Effector CD8-positive, alpha-beta T cell (primary cell): ENCODE data around the gene SIGLECL1.

Experiments used
- DNase-seq: peaks from one replicate; lab custom pipeline; 2025; lab: John Stamatoyannopoulos, UW

SIGLECL1 gene

DNA sequence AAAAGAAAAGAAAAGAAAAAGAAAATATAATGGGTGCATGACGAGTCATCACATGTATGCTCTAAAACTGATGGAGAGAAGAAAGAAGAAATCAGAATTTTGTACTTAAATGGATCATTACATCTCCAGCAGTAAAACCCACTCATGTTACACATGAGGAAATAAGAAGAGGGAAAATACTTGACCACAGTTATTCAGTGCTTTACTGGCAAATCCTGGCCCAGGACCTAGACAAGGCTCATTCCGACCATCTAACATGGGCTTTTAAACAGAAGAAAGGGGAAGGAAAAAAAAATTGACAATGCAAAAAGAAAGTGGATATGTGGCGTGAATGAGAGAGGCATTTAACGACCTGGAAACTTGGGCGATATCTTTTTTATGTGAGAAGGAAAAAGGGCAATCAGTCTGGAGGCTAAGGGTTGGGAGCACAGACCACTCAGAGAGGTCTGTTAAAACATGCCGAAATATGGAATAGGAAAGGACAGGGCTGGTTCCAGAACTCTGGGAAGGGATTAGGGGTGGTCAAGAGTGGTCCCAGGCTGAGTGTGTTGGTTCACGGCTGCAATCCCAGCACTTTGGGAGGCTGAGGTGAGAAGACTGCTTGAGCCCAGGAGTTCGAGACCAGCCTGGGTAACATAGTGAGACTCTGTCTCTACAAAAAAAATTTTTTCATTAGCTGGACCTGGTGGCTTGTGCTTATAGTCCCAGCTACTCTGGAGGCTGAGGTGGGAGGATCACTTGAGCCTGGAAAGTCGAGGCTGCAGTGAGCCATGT lies 1.6 kb downstream of the SIGLECL1 start:
- DNase-seq: no peak

DNA sequence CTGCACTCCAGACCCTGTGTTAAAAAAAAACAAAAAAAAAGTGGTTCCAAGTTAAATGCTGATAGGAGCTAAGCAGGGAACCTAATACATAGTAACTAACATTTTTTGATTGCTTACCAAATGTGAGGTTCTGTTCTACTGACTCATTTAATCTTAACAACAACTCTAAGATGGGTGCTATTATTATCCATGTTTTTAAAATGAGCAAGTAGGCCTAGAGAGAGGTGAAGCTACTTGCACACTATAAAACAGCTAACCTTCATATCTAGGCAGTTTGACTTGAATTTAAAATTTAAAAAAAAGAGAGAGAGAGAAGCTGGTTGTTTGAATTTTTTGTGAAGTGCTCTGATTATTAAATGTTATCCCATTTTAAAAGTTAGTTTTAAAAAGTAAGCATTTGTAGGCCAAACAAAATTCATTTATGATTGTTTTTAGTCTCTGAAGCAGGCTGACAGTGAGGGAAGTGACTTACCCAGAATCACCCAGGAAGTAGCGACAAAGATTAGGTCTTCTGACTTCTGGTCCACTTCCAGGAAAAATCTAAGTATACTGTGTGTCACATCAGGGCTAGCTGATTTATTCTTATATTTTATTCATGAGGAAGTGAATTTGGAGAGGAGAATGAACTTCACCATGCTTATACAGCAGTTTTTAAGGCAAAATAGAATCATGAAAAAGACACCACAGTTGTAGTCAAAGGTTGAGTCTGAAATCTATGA lies 2.4 kb downstream of the SIGLECL1 start:
- no peak for DNase-seq

DNA sequence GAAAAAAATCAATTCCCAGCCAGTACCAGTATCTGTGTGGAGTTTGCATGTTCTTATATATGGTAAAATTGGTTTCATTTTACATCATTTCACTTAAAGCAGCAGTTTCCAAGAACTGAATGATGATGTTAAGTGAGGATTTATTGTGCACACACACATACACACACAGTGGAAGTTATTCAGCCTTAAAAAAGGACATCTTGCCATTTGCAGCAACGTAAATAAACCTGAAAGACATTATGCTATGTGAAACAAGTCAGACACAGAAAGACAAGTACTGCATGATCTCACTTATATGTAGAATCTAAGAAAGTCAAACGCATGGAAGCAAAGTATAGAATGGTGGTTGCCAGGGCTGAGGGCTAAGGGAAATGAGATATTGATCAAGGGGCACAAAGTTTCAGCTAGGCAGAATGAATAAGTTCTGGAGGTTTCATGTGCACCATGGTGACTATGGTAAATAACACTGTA lies 5.3 kb downstream of the SIGLECL1 start:
- DNase-seq: no peak

DNA sequence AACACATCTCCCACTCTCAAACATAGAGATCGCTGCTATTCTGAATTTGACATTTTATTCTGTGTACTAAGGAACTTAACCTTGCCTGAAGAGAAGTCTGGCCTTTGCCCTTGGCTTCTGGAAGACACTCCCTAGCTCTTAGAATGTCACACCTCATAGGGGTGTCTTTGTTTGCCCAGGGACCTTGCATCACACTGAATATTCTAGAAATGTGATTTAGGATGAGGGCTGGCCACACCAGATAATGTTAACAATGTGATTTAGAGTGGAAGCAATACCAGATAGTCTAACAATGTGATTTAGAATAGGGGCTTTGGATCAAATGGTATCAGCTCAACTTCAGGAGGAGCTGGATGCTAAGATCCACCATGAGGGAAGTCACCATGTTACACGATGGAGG lies 6.6 kb downstream of the SIGLECL1 start:
- DNase-seq: no peak

DNA sequence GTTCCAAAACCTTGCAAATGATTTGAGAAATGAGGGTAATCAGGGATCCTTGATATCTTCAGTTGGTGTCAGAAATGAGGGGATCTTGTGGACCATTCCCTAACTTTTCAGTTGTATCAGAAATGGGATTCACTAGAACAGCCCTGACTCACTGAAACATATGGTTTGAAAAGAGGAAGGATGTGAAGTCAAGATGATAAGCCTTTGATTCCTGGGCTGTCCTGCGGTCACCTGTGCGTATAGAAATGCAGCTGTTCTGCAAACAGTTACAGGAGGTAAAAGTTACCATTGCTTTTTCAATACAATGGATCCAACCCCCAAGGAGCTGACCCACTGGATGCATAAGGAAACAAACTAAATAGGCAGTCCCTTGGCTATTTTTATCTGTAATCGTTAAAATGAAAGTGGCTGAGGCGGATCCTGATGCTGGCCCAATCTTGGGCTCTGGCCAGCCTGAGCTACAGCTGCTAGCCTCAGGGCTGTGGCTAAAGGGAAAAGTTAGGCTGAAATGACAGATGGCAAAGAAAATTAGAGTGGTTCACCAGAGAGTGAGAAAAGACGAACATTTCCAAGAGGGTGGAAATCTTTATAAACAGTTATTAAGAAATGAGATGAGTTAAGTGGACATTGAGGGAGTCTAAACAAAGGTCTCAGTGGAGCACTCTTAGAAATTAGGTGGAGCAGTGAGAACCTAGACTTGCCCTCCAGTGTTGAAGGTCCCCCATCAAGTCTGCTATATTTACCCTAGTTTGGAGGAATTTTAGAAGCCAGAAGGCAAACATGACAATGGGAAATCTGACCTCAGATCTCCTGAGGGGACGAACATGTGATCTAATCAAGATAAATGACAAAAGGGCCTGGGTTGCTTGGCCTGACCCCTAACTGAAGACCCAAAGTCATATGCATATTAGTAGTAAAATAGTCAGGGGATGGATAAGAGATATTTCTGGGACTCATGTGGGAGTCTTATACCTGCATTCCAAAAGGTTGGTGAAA lies 7.6 kb downstream of the SIGLECL1 start:
- no peak for DNase-seq

DNA sequence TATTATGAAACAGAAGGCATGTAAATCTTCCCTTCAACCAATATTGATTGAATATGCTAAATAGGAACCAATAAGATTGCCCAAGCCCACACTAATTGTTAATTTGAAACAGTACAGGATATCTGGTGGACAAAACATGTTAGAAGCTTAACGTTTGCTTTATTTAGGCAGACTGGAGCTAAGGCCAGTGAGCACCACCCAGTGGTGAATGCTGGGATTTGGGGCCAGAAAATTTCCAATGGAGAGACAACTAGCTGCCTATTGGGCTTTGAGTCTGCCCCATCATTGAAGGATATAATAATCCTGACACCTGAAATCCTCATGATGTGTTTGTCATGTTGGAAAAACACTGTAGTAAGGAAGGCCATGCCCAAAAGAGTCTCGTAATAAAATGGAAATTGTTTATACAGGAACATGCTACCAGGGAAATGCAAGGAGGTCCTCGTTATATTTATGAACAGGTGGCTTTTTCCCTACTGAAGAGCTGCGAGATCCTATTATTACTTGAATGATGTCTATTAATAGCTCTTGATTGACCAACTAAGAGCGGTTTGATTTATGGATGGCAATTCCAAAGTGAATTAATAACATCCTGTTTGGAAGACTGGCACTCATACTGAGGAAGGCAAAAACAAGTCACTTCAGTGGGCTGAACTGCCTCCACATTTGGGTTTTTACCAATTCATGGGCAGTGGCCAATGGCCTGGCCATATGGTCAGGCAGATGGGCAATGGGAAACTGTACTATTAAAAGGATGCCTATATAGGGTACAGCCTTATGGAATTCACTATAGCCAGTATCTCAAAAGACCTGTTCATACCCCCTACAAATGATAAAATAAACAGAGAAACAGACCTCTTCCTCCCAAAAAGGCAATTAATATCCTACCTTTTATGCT lies 8.7 kb downstream of the SIGLECL1 start:
- no peak for DNase-seq

DNA sequence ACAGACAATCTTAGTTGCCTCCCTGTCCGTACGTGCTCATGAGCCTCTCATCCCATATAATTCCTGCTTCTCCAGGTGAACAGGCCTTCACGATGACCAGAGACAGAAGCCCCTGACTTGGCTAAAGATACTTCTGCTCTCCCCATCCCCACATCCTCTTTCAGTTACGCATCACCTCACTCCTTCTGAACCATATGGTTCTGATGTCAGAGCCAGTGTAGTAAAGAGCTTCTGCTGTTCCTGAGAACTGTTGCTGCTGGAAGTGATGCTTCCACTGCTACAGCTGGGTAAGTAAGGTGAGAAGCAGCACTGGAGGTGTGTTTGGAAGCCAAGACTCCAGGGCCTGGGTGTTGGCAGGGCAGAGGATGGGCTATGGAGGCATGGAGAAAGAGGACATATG lies 12.9 kb downstream of the SIGLECL1 start:
- no peak for DNase-seq

DNA sequence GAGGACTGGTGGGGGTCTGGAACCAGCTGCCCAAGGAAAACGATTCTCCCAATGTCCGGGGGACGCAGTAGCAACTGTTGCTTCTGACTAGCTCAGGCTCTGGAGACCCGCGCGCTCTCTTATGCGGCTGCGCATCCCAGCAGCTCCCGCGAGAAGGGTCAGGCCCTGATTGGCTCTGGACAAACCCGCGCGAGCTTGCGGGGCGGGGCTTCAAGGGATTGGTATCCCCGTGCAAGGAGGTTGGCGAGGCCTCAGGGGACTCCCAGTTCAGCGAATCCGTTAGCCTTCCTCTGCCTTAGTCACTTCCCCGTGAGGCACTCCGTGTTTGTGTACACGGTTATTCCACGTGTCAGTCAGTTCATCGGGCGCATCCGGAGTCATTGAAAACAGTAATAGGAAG lies 20.2 kb downstream of the SIGLECL1 start:
- no peak for DNase-seq

DNA sequence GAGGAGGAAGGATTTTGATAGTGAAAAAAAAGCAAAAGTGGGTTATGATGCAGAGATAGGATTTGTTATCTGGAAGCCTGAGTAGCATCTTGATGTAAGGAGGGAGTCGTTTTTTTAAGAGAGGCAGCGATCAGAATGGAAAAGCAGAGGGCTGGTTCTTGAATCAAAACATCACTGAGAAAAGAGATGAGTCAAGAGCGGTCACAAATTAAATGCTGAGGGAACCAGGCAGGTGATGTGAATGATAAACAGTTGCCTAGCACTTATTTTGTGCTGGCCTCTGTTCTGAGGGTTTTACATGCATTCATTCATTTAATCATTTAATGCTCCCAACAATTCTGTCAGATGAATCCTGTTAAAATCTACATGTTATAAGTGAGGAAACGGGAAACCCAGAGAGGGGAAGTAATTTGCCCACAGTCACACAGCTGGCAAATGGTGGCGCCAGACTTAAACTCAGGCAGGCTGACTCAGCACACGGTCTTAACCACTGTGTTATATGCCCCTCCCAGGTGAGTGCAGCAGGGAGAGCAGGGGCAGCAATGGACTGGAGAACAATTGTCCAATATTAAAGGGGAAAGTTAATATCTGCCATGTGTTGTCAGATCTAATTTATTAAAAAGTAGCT lies 21.4 kb downstream of the SIGLECL1 start:
- DNase-seq: no peak

DNA sequence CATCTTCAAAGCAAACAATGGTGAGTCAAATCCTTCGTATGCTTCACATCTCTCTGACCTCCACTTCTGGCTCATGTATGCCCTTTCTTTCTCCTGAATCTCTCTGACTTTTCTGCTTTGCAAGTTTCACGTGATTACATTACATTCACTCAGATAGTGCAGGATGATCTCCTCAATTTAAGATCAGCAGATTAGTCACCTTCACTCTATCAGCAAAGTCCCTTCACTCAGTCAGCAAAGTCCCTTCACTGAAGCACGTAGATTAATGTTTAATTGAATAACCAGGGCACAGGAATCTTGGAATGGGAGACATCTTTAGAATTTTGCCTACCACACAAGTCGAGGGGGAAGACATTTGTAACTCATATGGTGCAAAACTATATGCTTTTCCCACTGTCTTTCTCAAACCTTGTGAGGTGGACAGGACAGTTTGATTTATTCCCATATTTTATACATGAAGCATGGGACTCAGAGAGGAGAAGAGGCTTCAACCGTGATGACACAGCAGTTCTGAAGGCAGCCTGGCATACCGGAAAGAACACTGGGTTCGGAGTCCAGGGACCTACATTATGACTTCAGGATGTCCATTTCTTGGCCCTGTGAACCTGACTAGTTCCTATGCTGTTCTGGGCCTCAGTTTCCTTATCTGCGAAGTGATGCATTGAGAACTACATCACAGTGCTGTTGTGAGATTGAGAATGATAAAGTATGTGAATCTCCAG lies 23.3 kb downstream of the SIGLECL1 start:
- no peak for DNase-seq

DNA sequence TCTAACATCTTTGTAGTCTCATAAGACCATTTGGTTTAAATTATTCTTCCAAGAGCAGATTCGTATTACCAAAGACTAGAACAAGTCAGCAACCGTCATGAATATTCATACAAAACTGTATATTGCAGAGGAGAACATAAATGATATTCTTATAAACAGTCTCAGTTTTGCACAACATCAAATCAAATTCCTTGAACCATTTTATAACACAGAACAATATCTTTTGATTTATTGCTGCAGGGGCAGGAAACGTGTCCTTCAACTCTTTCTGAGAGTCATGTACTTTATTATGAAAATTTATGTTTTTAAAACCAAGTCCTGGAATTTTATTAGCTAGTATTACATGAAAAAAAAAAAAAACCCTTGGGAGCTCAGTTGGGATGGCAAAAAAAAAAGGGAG lies 26.2 kb downstream of the SIGLECL1 start:
- no peak for DNase-seq

DNA sequence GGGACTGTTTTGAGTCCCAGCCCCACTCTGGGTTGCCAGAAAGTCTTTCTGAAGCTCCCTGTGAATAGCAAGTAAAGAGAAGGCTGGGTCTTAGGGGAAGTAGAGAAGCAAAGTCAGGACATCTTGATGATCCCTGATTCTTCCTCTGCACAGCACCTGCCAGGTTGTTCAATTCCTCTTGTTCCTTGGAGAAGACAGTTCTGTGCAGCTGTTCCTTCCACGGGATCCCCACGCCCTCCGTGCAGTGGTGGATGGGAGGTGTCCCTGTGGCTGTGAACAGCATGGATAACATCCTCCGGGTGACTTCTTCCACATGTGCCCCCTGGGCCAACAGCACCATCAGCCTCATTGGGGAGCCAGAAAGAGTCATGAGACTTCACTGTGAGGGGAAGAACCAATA lies 31.5 kb downstream of the SIGLECL1 start:
- no peak for DNase-seq

DNA sequence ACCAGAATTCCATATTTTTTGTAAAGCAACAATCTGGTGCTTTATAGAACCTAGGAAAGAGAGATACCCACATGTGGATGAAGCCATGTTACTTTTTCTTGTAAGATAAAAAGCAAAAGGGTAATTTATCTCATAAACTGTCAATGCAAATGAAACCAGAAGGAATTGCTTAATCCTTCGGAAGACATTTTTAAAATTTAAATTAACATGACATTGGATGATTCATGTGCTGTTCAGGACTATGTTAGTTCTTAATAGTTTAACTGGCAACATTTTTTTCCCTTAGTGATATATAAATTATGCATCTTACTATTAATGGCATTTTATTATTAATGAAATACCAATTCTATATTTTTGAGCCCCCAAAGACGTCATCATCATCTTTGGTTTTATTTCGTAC lies 34.8 kb downstream of the SIGLECL1 start:
- no peak for DNase-seq

DNA sequence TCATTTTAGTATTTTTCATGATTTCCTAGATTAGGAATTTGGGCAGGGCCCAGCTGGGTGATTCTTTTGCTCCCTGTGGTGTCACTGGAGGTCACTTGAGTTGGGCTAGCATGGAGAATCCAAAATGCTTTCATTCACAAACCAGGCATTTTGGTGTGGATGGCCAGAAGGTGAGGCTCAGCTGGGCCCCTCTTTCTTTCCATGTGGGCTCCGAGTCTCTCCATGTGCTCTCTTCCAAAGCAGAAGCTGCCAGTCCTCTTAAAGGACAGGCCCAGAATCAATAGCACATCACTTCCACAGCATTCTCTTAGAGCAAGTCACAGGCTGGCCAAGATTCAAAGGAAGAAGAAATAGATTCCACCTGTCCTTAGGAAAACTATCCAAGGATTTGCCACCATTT lies 38.8 kb downstream of the SIGLECL1 start:
- no peak for DNase-seq

DNA sequence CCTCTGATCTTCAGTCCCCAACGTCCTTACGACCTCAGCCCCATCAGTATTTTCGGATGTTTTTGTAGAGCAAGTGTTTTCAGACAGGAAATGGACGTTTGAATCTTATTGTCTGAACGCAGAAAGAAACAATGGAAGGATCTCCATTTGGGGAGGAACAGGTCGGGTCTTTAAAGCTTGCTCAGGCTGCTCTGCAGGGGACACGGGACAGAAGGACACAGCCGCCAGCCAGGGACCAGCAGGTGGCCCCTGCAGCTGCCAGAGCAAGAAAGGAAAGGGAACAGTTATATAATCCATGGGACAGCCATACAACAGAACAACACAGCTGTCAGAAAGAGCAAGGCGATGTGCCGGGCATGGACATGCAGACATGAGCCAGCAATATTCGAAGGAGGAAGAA lies 42.1 kb downstream of the SIGLECL1 start:
- no peak for DNase-seq

DNA sequence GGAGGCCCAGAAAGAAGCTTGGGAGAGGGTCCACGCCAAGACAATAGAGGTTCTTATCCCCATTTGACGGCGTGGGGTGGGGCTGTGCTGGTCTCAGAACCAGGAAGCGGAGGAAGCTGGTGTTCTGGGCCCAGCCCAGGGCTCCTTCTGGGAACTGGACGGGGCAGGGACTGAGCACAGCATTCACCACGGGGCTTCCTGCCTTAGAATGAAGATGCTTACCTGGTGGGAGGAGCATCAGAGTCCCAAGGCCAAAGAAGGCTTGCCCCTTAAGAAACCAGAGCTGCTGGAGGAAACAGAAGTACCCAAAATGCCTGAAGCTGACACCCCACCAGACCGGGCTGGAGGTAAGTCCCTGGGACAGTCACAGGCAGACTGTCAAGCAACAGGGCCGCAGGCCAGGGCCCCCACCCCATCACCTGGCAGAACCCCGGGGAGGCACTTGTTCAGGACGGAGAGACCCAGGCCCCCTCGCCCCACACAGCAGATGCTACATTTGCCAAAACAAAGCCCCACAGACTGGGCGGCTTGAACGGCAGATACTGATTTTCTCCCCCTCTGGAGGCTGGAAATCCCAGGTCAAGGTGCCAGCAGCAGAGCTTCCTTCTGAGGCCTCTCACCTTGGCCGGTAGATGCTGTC lies 42.8 kb downstream of the SIGLECL1 start:
- no peak for DNase-seq

DNA sequence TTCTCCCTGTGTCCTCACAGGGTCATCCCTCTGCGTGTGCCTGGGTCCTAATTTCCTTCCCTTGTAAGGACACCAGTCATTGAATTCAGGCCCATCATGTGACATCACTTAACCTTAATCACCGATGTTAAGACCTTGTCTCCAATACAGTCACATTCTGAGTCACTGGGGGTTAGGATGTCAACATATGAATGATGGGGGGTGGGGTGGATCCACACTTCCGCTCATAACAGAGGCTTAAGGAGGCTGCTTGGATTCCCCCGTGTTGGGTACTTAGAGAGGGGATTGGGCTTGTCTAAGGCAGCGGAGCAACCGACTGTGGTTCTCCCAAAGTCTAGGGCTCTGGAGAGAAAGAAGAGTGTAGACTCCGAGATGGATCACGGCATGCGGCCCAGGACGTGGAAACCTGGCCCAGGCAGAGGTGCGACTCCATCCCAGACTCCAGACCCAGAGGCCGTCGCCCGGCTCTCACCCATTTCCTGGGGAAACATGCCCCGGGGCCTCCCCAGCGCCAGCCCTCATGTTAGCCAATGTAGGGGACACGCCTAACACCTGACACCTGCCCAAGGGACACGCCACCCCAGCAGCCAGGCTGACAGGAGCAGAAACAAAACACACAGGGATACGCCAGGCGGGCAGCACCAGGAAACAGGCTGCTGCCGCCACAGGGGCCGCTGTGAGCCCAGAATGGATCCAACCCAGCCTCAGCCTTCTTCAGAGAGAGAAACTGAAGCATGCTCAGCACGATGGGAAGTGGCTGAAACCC lies 43.5 kb downstream of the SIGLECL1 start:
- DNase-seq: no peak

DNA sequence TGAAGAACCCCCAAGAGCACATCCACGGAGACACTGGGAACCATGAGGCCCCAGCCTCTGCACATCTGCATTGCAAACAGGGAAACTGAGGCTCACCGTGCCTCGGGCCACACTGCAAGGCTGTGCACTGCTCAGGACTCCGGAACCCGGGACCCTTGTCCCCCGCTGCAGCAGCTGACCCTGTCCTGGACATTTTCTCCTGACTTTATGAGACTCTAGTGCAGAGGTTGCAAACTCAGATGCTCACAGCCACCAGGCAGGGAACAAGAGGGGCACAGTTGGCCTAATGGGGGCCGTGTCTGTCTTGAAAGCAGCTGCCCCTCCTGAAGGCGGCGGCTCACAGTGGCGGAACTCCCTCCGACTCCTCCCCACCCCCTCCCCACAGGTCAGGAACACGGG lies 44.1 kb downstream of the SIGLECL1 start:
- no peak for DNase-seq
